HEK293 (cell line): ENCODE measurements around the gene FBL.

Source experiments
- CTCF ChIA-PET: fragments of 350-600 bp; formaldehyde crosslinking; extraction: SDS; loops from one replicate; lab custom pipeline; 2021; ENCODE audit warnings: antibody characterized with exemption; lab: Yijun Ruan, JAX
- POLR2A ChIA-PET: fragments of 300-600 bp; formaldehyde crosslinking; extraction: SDS; loops from one replicate; lab custom pipeline; 2020; ENCODE audit warnings: antibody characterized with exemption, inconsistent platforms; lab: Yijun Ruan, JAX
- H3K27ac ChIP-seq: fragments of 200-500 bp; sonication (Bioruptor generic); 2 replicates; pipeline ENCODE4 v1.5.1; 2014; ENCODE audit warnings: low read depth, low read length, control low read depth, inconsistent platforms; ENCODE audit errors: extremely low read depth
- H3K36me3 ChIP-seq, 2 experiments: fragments of 200-500 bp in 1 of 2; sonication (Bioruptor generic) in 1 of 2; 1 replicate in 1 of 2; 2 replicates in 1 of 2; pipeline ENCODE4 v1.5.1; 2014 to 2017; ENCODE audit warnings: inconsistent platforms in 2 of 2, low read length in 2 of 2; ENCODE audit not compliant: control insufficient read depth in 2 of 2, insufficient read depth in 1 of 2
- H3K4me1 ChIP-seq: fragments of 200-500 bp; sonication (Bioruptor generic); 2 replicates; pipeline ENCODE4 v1.5.1; 2014; ENCODE audit warnings: mild to moderate bottlenecking, low read length, inconsistent platforms; ENCODE audit not compliant: control insufficient read depth, insufficient read depth
- H3K4me3 ChIP-seq: 2 replicates; pipeline ENCODE4 v1.5.1; 2011; ENCODE audit warnings: low read depth, mild to moderate bottlenecking, control low read depth, low read length, moderate library complexity
- H3K9me3 ChIP-seq: fragments of 200-500 bp; sonication (Bioruptor generic); 2 replicates; pipeline ENCODE4 v1.5.1; 2014; ENCODE audit warnings: low read depth, low read length, inconsistent platforms; ENCODE audit not compliant: control insufficient read depth, insufficient read depth
- GLIS1 ChIP-seq: fragments of 450-650 bp; formaldehyde crosslinking; IDR thresholded peaks from 2 replicates; pipeline ENCODE4 v1.5.1; 2016; ENCODE audit warnings: missing biosample characterization, missing genetic modification characterization
- SETDB1 ChIP-seq: IDR thresholded peaks from one replicate; pipeline ENCODE4 v1.6.1; 2017; ENCODE audit warnings: mild to moderate bottlenecking, low read length, moderate library complexity, mixed read lengths; ENCODE audit not compliant: insufficient read length
- SP7 ChIP-seq: fragments of 450-650 bp; formaldehyde crosslinking; IDR thresholded peaks from 2 replicates; pipeline ENCODE4 v1.5.1; 2016; ENCODE audit warnings: missing biosample characterization, missing genetic modification characterization
- ZFP41 ChIP-seq: fragments of 450-650 bp; formaldehyde crosslinking; IDR thresholded peaks from 2 replicates; pipeline ENCODE4 v1.5.1; 2016; ENCODE audit warnings: missing biosample characterization, missing genetic modification characterization, borderline replicate concordance
- ZNF133 ChIP-seq: fragments of 450-650 bp; formaldehyde crosslinking; IDR thresholded peaks from 2 replicates; pipeline ENCODE4 v1.5.1; 2016; ENCODE audit warnings: missing biosample characterization, missing genetic modification characterization
- ZNF146 ChIP-seq: fragments of 450-650 bp; formaldehyde crosslinking; IDR thresholded peaks from 2 replicates; pipeline ENCODE4 v1.5.1; 2016; ENCODE audit warnings: missing biosample characterization, missing genetic modification characterization
- ZNF174 ChIP-seq: fragments of 450-650 bp; formaldehyde crosslinking; IDR thresholded peaks from 2 replicates; pipeline ENCODE4 v1.5.0; 2017; ENCODE audit warnings: missing biosample characterization, mild to moderate bottlenecking, missing genetic modification characterization
- ZNF211 ChIP-seq: fragments of 450-650 bp; formaldehyde crosslinking; IDR thresholded peaks from 2 replicates; pipeline ENCODE4 v1.5.1; 2016; ENCODE audit warnings: low read depth, missing biosample characterization, missing genetic modification characterization
- ZNF366 ChIP-seq: fragments of 450-650 bp; formaldehyde crosslinking; conservative IDR thresholded peaks from 2 replicates; pipeline ENCODE4 v1.5.1; 2016; ENCODE audit warnings: missing biosample characterization, missing genetic modification characterization
- ZNF473 ChIP-seq: fragments of 450-650 bp; formaldehyde crosslinking; IDR thresholded peaks from 2 replicates; pipeline ENCODE4 v1.5.1; 2017; ENCODE audit warnings: missing biosample characterization, missing genetic modification characterization
- ZNF48 ChIP-seq: fragments of 450-650 bp; formaldehyde crosslinking; IDR thresholded peaks from 2 replicates; pipeline ENCODE4 v1.5.1; 2016; ENCODE audit warnings: missing biosample characterization, missing genetic modification characterization
- ZNF510 ChIP-seq: fragments of 450-650 bp; formaldehyde crosslinking; IDR thresholded peaks from 2 replicates; pipeline ENCODE4 v1.5.1; 2018; ENCODE audit warnings: mild to moderate bottlenecking, missing genetic modification characterization, missing biosample characterization; ENCODE audit not compliant: insufficient replicate concordance
- ZNF544 ChIP-seq: fragments of 450-650 bp; formaldehyde crosslinking; IDR thresholded peaks from 2 replicates; pipeline ENCODE4 v1.5.0; 2017; ENCODE audit warnings: missing biosample characterization, missing genetic modification characterization
- ZNF621 ChIP-seq: fragments of 450-650 bp; formaldehyde crosslinking; IDR thresholded peaks from 2 replicates; pipeline ENCODE4 v1.5.1; 2017; ENCODE audit warnings: missing biosample characterization, missing genetic modification characterization
- ZNF629 ChIP-seq: fragments of 450-650 bp; formaldehyde crosslinking; IDR thresholded peaks from 2 replicates; pipeline ENCODE4 v1.5.1; 2017; ENCODE audit warnings: missing biosample characterization, missing genetic modification characterization
- ZNF664 ChIP-seq: fragments of 450-650 bp; formaldehyde crosslinking; IDR thresholded peaks from 2 replicates; pipeline ENCODE4 v1.5.1; 2016; ENCODE audit warnings: missing biosample characterization, missing genetic modification characterization
- TF ChIP-seq, protein P1 (sequence below): fragments of 450-650 bp; formaldehyde crosslinking; IDR thresholded peaks from 2 replicates; pipeline ENCODE4 v1.5.1; 2016; ENCODE audit warnings: missing biosample characterization, missing genetic modification characterization

Gene FBL

DNA sequence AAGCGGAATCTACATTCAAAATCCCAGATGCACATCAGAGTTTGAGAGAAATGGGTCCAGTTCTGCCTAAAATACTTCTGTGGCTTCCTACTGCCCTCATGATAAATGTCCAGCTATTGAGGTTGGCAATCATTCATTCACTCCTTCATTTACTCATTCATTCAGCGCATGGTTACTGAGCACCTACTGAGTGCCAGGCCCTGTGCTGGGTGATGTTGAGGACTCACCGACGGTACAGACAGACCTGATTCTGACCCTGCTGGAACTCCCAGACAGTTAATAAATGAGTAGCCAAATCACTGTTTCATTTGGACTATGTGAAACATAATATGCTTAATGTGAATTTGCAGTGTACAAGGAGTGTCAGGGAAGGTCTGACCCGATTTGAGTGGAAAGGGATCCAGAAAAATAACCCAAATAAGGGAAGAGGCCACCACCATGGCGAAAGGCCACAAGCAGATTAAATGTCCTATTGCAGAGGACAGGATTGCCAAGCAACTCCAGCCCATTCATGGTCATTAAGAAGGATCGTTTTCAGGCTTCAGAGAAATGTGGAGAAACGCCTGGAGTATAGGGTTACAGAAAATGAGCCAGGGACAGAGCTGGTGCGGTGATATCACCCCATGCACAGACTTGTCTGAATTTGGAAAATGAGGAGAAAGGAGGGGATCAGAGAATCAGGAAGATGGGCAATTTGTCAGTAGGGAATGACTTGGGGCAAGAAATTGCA, 32.8 kb downstream of the FBL start (continued):
- peak; percentile 91 for TF ChIP-seq SP7 (tag by site-specific recombination)
- no peak for TF ChIP-seq ZNF174 (tag by site-specific recombination)
- TF ChIP-seq, protein P1, sequence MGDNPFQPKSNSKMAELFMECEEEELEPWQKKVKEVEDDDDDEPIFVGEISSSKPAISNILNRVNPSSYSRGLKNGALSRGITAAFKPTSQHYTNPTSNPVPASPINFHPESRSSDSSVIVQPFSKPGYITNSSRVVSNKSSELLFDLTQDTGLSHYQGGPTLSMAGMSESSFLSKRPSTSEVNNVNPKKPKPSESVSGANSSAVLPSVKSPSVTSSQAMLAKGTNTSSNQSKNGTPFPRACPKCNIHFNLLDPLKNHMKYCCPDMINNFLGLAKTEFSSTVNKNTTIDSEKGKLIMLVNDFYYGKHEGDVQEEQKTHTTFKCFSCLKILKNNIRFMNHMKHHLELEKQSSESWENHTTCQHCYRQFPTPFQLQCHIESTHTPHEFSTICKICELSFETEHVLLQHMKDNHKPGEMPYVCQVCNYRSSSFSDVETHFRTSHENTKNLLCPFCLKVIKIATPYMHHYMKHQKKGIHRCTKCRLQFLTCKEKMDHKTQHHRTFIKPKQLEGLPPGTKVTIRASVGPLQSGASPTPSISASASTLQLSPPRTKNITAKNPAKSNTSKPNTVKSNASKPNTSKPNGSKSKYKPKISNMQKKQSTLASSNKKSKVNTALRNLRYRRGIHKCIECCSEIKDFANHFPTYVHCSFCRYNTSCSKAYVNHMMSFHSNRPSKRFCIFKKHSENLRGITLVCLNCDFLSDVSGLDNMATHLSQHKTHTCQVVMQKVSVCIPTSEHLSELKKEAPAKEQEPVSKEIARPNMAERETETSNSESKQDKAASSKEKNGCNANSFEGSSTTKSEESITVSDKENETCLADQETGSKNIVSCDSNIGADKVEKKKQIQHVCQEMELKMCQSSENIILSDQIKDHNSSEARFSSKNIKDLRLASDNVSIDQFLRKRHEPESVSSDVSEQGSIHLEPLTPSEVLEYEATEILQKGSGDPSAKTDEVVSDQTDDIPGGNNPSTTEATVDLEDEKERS (tag by site-specific recombination), result 0 out of 2 replicates have a peak, but pooled peaks have one; percentile 55
- TF ChIP-seq GLIS1 (tag by site-specific recombination), result peak; percentile 37; the same call in 1 of the 2 replicates
- no peak for TF ChIP-seq ZNF48 (tag by site-specific recombination)
- no peak for TF ChIP-seq ZNF621 (tag by site-specific recombination)
- TF ChIP-seq ZFP41 (tag by site-specific recombination), result no peak
- peak; percentile 38; the same call in 1 of the 2 replicates for TF ChIP-seq ZNF629 (tag by site-specific recombination)
- TF ChIP-seq ZNF366 (tag by site-specific recombination), result peak; percentile 84

DNA sequence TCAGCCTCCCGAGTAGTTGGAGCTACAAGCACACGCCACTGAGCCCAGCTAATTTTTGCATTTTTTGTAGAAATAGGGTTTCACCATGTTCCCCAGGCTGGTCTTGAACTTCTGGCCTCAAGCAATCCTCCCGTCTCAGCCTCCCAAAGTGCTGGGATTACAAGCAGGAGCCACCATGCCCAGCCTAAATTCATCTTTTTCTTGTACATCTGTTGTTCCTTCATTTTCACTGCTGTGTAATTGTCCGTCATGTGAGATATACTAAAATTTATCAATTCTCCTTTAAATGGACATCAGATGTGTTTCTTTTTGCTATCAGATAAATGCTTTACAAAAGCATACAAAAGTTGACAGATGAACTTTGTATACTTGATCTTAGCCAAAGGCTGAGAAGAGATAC, 35.1 kb downstream of the FBL start:
- POLR2A ChIA-PET, result no interaction called here

GRCh38 chr19:39810424-39810823, 35.8 kb downstream of the FBL start:
- no peak for TF ChIP-seq ZNF544 (tag by site-specific recombination)
- TF ChIP-seq ZNF211, result no peak
- peak; percentile 31; the same call in 1 of the 2 replicates for TF ChIP-seq ZNF664 (tag by site-specific recombination)
- ChIA-PET POLR2A (interaction anchor here (0.6 kb wide), 1 partner anchor 538 kb away, joined by 4 read pairs; the partner anchor contains the start of gene PLD3), CTCF (interaction anchor here (0.8 kb wide), 1 partner anchor 34 kb away, joined by 6 read pairs; no protein-coding TSS in a partner anchor)
- no peaks in the 10 kb centered on the region; the same call in 1 of the 2 replicates for H3K9me3 ChIP-seq
- peaks cover 0 to 18% of the 10 kb centered on the region in 2 experiments; a peak in 2 of 3 replicates for H3K36me3 ChIP-seq
- no peak overlapping the region for H3K27ac ChIP-seq
- peaks cover 11% of the 10 kb centered on the region for H3K4me1 ChIP-seq
- H3K4me3 ChIP-seq, result no peak overlapping the region

More for the DNA sequence above, 35.1 kb downstream of the FBL start:
- Histone ChIP-seq H3K27ac (no peak overlapping the region), H3K9me3 (no peaks in the 10 kb centered on the region; the same call in 1 of the 2 replicates), H3K4me3 (no peak overlapping the region), H3K4me1 (peaks cover 11% of the 10 kb centered on the region), H3K36me3 (peaks cover 0 to 25% of the 10 kb centered on the region in 2 experiments; a peak in 2 of 3 replicates)
- TF ChIP-seq ZNF133 (tag by site-specific recombination) (peak; percentile 97), ZNF473 (tag by site-specific recombination) (no peak), ZNF510 (no peak), SETDB1 (no peak), ZNF146 (tag by site-specific recombination) (peak; percentile 71)
- CTCF ChIA-PET, result interaction anchor here (0.8 to 1.0 kb wide), 2 partner anchors 33 to 43 kb away, joined by 3 to 6 read pairs; no protein-coding TSS in a partner anchor
